H1 (cell line): ENCODE measurements around the gene DCAF17. TPM values are rescaled to one million over a fixed set of nuclear protein-coding genes. Genes with fewer than 3 reads are reported as not detected.

Source experiments
- ASH2L ChIP-seq: fragments of 200-600, 300-600 bp; sonication (generic); IDR thresholded peaks from one replicate; pipeline ENCODE4 v1.7.1; 2017; ENCODE audit warnings: low read length
- CBX5 ChIP-seq: fragments of 300-800, 300-1000 bp; sonication (generic); IDR thresholded peaks from 2 replicates; pipeline ENCODE4 v1.7.1; 2016; ENCODE audit warnings: antibody characterized with exemption, low read length, low read depth
- CBX8 ChIP-seq: fragments of 300-800, 300-1000 bp; sonication (generic); IDR thresholded peaks from 2 replicates; pipeline ENCODE4 v1.7.1; 2016; ENCODE audit warnings: low read depth, low read length, borderline replicate concordance
- CHD2 ChIP-seq: IDR thresholded peaks from 2 replicates; pipeline ENCODE4 v1.6.1; 2012; ENCODE audit warnings: low read length, improper control_type of control experiment
- EZH2 ChIP-seq: fragments of 200-600 bp; sonication (generic); IDR thresholded peaks from 2 replicates; pipeline ENCODE4 v1.7.1; 2012; ENCODE audit warnings: low read depth, mild to moderate bottlenecking, moderate library complexity, low read length, inconsistent platforms; ENCODE audit not compliant: severe bottlenecking
- HDAC2 ChIP-seq, 2 experiments: fragments of 300-600 bp in 1 of 2; sonication (generic) in 1 of 2; IDR thresholded peaks; 2 replicates each; pipeline ENCODE4 v1.6.1; 2011 to 2012; ENCODE audit warnings: low read depth in 2 of 2, low read length in 2 of 2, mild to moderate bottlenecking in 2 of 2, moderate library complexity in 2 of 2, borderline replicate concordance in 1 of 2, inconsistent platforms in 1 of 2
- KDM1A ChIP-seq: fragments of 200-600, 300-600 bp; sonication (generic); IDR thresholded peaks from 2 replicates; pipeline ENCODE4 v1.7.1; 2016; ENCODE audit warnings: mild to moderate bottlenecking, low read length, borderline replicate concordance
- PHF8 ChIP-seq: fragments of 200-600 bp; sonication (generic); conservative IDR thresholded peaks from 2 replicates; pipeline ENCODE4 v1.7.1; 2012; ENCODE audit warnings: low read depth, mild to moderate bottlenecking, inconsistent platforms, low read length, moderate library complexity
- SAP30 ChIP-seq: fragments of 300-600 bp; sonication (generic); IDR thresholded peaks from 2 replicates; pipeline ENCODE4 v1.7.1; 2012; ENCODE audit warnings: low read length, moderate library complexity, mild to moderate bottlenecking, inconsistent platforms; ENCODE audit not compliant: insufficient read depth, insufficient replicate concordance
- SIN3A ChIP-seq, 2 experiments: IDR thresholded peaks in 1 of 2; conservative IDR thresholded peaks in 1 of 2; 2 replicates each; pipeline ENCODE4 v1.6.1; 2011 to 2012; ENCODE audit warnings: low read length in 2 of 2, improper control_type of control experiment in 1 of 2, low read depth in 1 of 2, mild to moderate bottlenecking in 1 of 2
- SIX5 ChIP-seq: IDR thresholded peaks from 2 replicates; pipeline ENCODE4 v1.6.1; 2011; ENCODE audit warnings: mild to moderate bottlenecking, low read depth, low read length
- SP2 ChIP-seq: IDR thresholded peaks from 2 replicates; pipeline ENCODE4 v1.6.1; 2012; ENCODE audit warnings: mild to moderate bottlenecking, low read length, inconsistent platforms
- SRF ChIP-seq: IDR thresholded peaks from 2 replicates; pipeline ENCODE4 v1.6.1; 2011; ENCODE audit warnings: mild to moderate bottlenecking, low read depth, low read length, moderate library complexity
- TEAD4 ChIP-seq: IDR thresholded peaks from 2 replicates; pipeline ENCODE4 v1.6.1; 2012; ENCODE audit warnings: low read depth, low read length, inconsistent platforms, mixed read lengths
- polyA plus RNA-seq, 7 experiments: library from polyadenylated mRNA; depleted of rRNA in 3 of 7; stranded (reverse) in 5 of 7; unstranded in 2 of 7; fragments of >200 nt in 5 of 7; fragments of 200-250 nt in 2 of 7; gene quantifications; 1 replicate in 5 of 7; 2 replicates in 1 of 7; 4 replicates in 1 of 7; pipeline versions ENCODE4 v1.2.1 to v1.2.3, GENCODE V29; 2011 to 2013; ENCODE audit warnings: missing spikeins in 2 of 7, mixed read lengths in 2 of 7
- total RNA-seq: library from RNA; stranded (reverse); fragmentation: NEBNext Ultra II Directional; extraction: Animal tissue kit (Norgen Biotek cat#: 25700); gene quantifications from 2 replicates; pipeline ENCODE4 v1.2.1, GENCODE V29; 2021
- TF ChIP-seq, protein P1 (sequence below), 3 experiments: IDR thresholded peaks; 1 replicate in 2 of 3; 2 replicates in 1 of 3; pipeline versions ENCODE4 v1.5.1 to v1.6.1; 2011; ENCODE audit warnings: low read length in 3 of 3, mild to moderate bottlenecking in 3 of 3, inconsistent platforms in 2 of 3, low read depth in 1 of 3, moderate library complexity in 1 of 3; ENCODE audit not compliant: insufficient read depth in 1 of 3; ENCODE audit errors: control extremely low read depth in 1 of 3

Gene DCAF17
- total and polyA plus RNA-seq, 2 of the 8 experiments (the other 6 are each of a cell fraction or from before 2014, with no cell fraction given), result 10.7 to 30.0 TPM

GRCh38 chr2:171529914-171530313, 95.9 kb downstream of the DCAF17 start (continued):
- TF ChIP-seq, protein P1, sequence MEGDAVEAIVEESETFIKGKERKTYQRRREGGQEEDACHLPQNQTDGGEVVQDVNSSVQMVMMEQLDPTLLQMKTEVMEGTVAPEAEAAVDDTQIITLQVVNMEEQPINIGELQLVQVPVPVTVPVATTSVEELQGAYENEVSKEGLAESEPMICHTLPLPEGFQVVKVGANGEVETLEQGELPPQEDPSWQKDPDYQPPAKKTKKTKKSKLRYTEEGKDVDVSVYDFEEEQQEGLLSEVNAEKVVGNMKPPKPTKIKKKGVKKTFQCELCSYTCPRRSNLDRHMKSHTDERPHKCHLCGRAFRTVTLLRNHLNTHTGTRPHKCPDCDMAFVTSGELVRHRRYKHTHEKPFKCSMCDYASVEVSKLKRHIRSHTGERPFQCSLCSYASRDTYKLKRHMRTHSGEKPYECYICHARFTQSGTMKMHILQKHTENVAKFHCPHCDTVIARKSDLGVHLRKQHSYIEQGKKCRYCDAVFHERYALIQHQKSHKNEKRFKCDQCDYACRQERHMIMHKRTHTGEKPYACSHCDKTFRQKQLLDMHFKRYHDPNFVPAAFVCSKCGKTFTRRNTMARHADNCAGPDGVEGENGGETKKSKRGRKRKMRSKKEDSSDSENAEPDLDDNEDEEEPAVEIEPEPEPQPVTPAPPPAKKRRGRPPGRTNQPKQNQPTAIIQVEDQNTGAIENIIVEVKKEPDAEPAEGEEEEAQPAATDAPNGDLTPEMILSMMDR (IDR thresholded peaks at IDR 0.05; ENCODE audit: control extremely low read depth in 1 of 3, insufficient read depth in 1 of 3, low read depth in 1 of 3, low read length in 3 of 3), result peak; percentile 36 to 82 (median 67)
- TF ChIP-seq PHF8, result no peak
- TF ChIP-seq EZH2, result no peak
- TF ChIP-seq KDM1A, result peak; percentile 73
- no peak for TF ChIP-seq SIX5
- no peak for TF ChIP-seq SRF
- TF ChIP-seq CBX8, result no peak
- TF ChIP-seq ASH2L, result no peak
- TF ChIP-seq CBX5, result no peak
- no peak for TF ChIP-seq CHD2
- TF ChIP-seq SIN3A (conservative IDR thresholded peaks at IDR 0.05 in 1 of 2, IDR thresholded peaks at IDR 0.05 in 1 of 2; ENCODE audit: low read depth in 1 of 2, low read length in 2 of 2), result no peak
- TF ChIP-seq SAP30, result no peak
- no peak for TF ChIP-seq TEAD4
- no peak for TF ChIP-seq SP2
- peak in 1 of 2 experiments; percentile 54; a peak in 1 of 4 replicates for TF ChIP-seq HDAC2 (IDR thresholded peaks at IDR 0.05; ENCODE audit: borderline replicate concordance in 1 of 2, low read depth in 2 of 2, low read length in 2 of 2)
